ENCODE results near the gene AMBRA1.

AMBRA1 gene

GRCh38 chr11:46367244-46367915, 226.4 kb downstream of the AMBRA1 start:
- DNase-seq (ENCODE audit: low read depth): peak; percentile 59

GRCh38 chr11:46366661-46367161, 227.1 kb downstream of the AMBRA1 start:
- DNase-seq (ENCODE audit: low read depth): no peak

- DNase-seq (ENCODE audit: low read depth): no peak
These were observed 227.6 kb downstream of the AMBRA1 start for GRCh38 chr11:46366260-46366659.

GRCh38 chr11:46364791-46365190, 229.0 kb downstream of the AMBRA1 start:
- no peak for DNase-seq (ENCODE audit: low read depth)

- DNase-seq (ENCODE audit: low read depth): no peak
These were observed 229.8 kb downstream of the AMBRA1 start for GRCh38 chr11:46364056-46364455.

- DNase-seq (ENCODE audit: low read depth): peak; percentile 69
These were observed 230.3 kb downstream of the AMBRA1 start for GRCh38 chr11:46363455-46364005.

GRCh38 chr11:46363031-46363407, 230.8 kb downstream of the AMBRA1 start:
- peak; percentile 86 for DNase-seq (ENCODE audit: low read depth)

- DNase-seq (ENCODE audit: low read depth): no peak
These were observed 231.4 kb downstream of the AMBRA1 start for GRCh38 chr11:46362156-46363030.

- peak; percentile 59 for DNase-seq (ENCODE audit: low read depth)
These were observed 232.3 kb downstream of the AMBRA1 start for GRCh38 chr11:46361283-46362155.

GRCh38 chr11:46360878-46361277, 232.9 kb downstream of the AMBRA1 start:
- DNase-seq (ENCODE audit: low read depth): no peak

GRCh38 chr11:46359953-46360352, 233.9 kb downstream of the AMBRA1 start:
- no peak for DNase-seq (ENCODE audit: low read depth)

- no peak for DNase-seq (ENCODE audit: low read depth)
These were observed 236.3 kb downstream of the AMBRA1 start for GRCh38 chr11:46357483-46357936.

GRCh38 chr11:46356924-46357482, 236.8 kb downstream of the AMBRA1 start:
- no peak for DNase-seq (ENCODE audit: low read depth)

- no peak for DNase-seq (ENCODE audit: low read depth)
These were observed 240.1 kb downstream of the AMBRA1 start for GRCh38 chr11:46353698-46354097.

- peak; percentile 41 for DNase-seq (ENCODE audit: low read depth)
These were observed 241.6 kb downstream of the AMBRA1 start for GRCh38 chr11:46352063-46352841.

- DNase-seq (ENCODE audit: low read depth): no peak
These were observed 242.2 kb downstream of the AMBRA1 start for GRCh38 chr11:46351606-46352005.

- DNase-seq (ENCODE audit: low read depth): no peak
These were observed 242.7 kb downstream of the AMBRA1 start for GRCh38 chr11:46351148-46351547.

- no peak for DNase-seq (ENCODE audit: low read depth)
These were observed 243.1 kb downstream of the AMBRA1 start for GRCh38 chr11:46350695-46351094.

GRCh38 chr11:46348566-46349401, 245.0 kb downstream of the AMBRA1 start:
- DNase-seq (ENCODE audit: low read depth): no peak

All from EH (cell line).